Nephron (organoid): Measurements from ENCODE around the gene IL1A.

ENCODE experiments used
- H3K27ac Mint-ChIP-seq, 3 experiments: 2 replicates each; pipeline ENCODE4 v1.8.0; 2020; ENCODE audit warnings: mixed read lengths in 3 of 3, mild to moderate bottlenecking in 2 of 3, moderate library complexity in 1 of 3
- H3K27me3 Mint-ChIP-seq: 2 replicates; pipeline ENCODE4 v1.8.0; 2021; ENCODE audit warnings: low read depth, mild to moderate bottlenecking, moderate library complexity, mixed read lengths
- H3K36me3 Mint-ChIP-seq: 2 replicates; pipeline ENCODE4 v1.8.0; 2020; ENCODE audit warnings: low read depth, mixed read lengths
- H3K4me1 Mint-ChIP-seq: 2 replicates; pipeline ENCODE4 v1.8.0; 2020; ENCODE audit warnings: mixed read lengths
- H3K4me3 Mint-ChIP-seq, 3 experiments: 2 replicates each; pipeline ENCODE4 v1.8.0; 2020; ENCODE audit warnings: mild to moderate bottlenecking in 3 of 3, mixed read lengths in 3 of 3, moderate library complexity in 2 of 3
- H3K9me3 Mint-ChIP-seq: 2 replicates; pipeline ENCODE4 v1.8.0; 2020; ENCODE audit warnings: mixed read lengths
- CTCF ChIP-seq, 3 experiments: fragments of 200-600 bp; sonication (generic); IDR thresholded peaks; one replicate each; pipeline ENCODE4 v1.5.0; 2021; ENCODE audit warnings: antibody characterized with exemption in 3 of 3; ENCODE audit not compliant: unreplicated experiment in 3 of 3

IL1A gene

GRCh38 chr2:112728029-112728362 lies 56.3 kb downstream of the IL1A start:
- Mint-ChIP-seq H3K4me1 (no peaks in the 10 kb centered on the region), H3K9me3 (no peaks in the 10 kb centered on the region), H3K4me3 (no peak overlapping the region), H3K27ac (no peak overlapping the region), H3K27me3 (peaks cover 17% of the 10 kb centered on the region), H3K36me3 (no peaks in the 10 kb centered on the region)
- no peak for TF ChIP-seq CTCF (IDR thresholded peaks at IDR 0.05; ENCODE audit: unreplicated experiment in 3 of 3)

GRCh38 chr2:112727276-112728028 lies 56.8 kb downstream of the IL1A start:
- Mint-ChIP-seq H3K27me3 (peaks cover 17% of the 10 kb centered on the region), H3K27ac (peak overlapping the region in 1 of 3 experiments; percentile 30), H3K4me3 (no peak overlapping the region), H3K9me3 (no peaks in the 10 kb centered on the region), H3K36me3 (no peaks in the 10 kb centered on the region), H3K4me1 (no peaks in the 10 kb centered on the region)
- TF ChIP-seq CTCF (IDR thresholded peaks at IDR 0.05; ENCODE audit: unreplicated experiment in 3 of 3) = no peak

GRCh38 chr2:112726487-112727190 lies 57.7 kb downstream of the IL1A start:
- Mint-ChIP-seq H3K9me3 (no peaks in the 10 kb centered on the region), H3K4me3 (no peak overlapping the region), H3K4me1 (no peaks in the 10 kb centered on the region), H3K27me3 (peaks cover 17% of the 10 kb centered on the region), H3K36me3 (no peaks in the 10 kb centered on the region), H3K27ac (peak overlapping the region in 2 of 3 experiments; percentile 30 to 37)
- peak; percentile 96 to 98 (median 97) for TF ChIP-seq CTCF (IDR thresholded peaks at IDR 0.05; ENCODE audit: unreplicated experiment in 3 of 3)

- Mint-ChIP-seq H3K27ac (peak overlapping the region in 1 of 3 experiments; percentile 33), H3K36me3 (no peaks in the 10 kb centered on the region), H3K9me3 (no peaks in the 10 kb centered on the region), H3K4me3 (no peak overlapping the region), H3K27me3 (peaks cover 15% of the 10 kb centered on the region), H3K4me1 (no peaks in the 10 kb centered on the region)
- no peak for TF ChIP-seq CTCF (IDR thresholded peaks at IDR 0.05; ENCODE audit: unreplicated experiment in 3 of 3)
Observed at GRCh38 chr2:112725545-112726457, 58.5 kb downstream of the IL1A start.

GRCh38 chr2:112724591-112725525 lies 59.4 kb downstream of the IL1A start:
- H3K4me3 Mint-ChIP-seq = no peak overlapping the region
- peak in 1 of 3 experiments; percentile 13 for TF ChIP-seq CTCF (IDR thresholded peaks at IDR 0.05; ENCODE audit: unreplicated experiment in 3 of 3)
- H3K27me3 Mint-ChIP-seq = peaks cover 10% of the 10 kb centered on the region
- H3K27ac Mint-ChIP-seq = no peak overlapping the region
- no peaks in the 10 kb centered on the region for H3K36me3 Mint-ChIP-seq
- H3K9me3 Mint-ChIP-seq = no peaks in the 10 kb centered on the region
- H3K4me1 Mint-ChIP-seq = no peaks in the 10 kb centered on the region
